HG03521 (cell line): ENCODE measurements around the gene CCDC85B.
"Not testable (repeated sequence)": the region's sequence is repeated elsewhere in the genome, so short reads cannot be mapped to it uniquely, and the experiment has no call there.

ENCODE experiments used
- ATAC-seq: cut with Tn5 transposase; IDR thresholded peaks from one replicate; pipeline ENCODE4 v1.9.1; 2021; ENCODE audit warnings: mild to moderate bottlenecking, moderate library complexity; ENCODE audit not compliant: unreplicated experiment

Gene CCDC85B

GRCh38 chr11:65885808-65886536 lies 4.5 kb upstream of the CCDC85B start:
- ATAC-seq = no peak

GRCh38 chr11:65886826-65887722 lies 3.4 kb upstream of the CCDC85B start:
- no peak for ATAC-seq

- no peak for ATAC-seq
Observed at GRCh38 chr11:65887723-65888162, 2.7 kb upstream of the CCDC85B start.

GRCh38 chr11:65888163-65888814 lies 2.2 kb upstream of the CCDC85B start, which contains the start of gene FIBP:
Gene FIBP, minus strand, starts transcription at chr11:65888471. Its CDS starts 53 bp downstream, at chr11:65888418.
- peak; percentile 51 for ATAC-seq

- no peak for ATAC-seq
Observed at GRCh38 chr11:65891219-65892136, 1.0 kb downstream of the CCDC85B start.

DNA sequence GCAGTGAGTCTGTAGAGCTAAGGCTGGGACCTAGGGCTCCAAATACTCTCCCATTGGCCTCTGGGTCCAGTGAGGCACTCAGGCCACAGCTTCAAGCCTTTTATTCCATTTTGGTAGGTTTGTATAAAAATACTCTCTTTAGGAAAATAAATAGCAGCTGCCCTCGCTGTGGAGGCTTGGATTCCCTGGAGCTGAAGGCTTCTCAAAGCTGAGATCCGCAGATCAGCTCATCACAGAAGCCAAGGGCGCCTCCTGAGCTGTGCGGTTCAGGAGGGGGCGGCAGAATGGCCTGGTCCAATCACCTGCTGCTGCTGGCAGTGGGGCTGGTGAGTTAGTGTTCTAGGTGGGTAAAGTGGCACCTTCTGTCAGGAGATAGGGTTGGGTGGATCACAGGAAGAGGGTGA lies 1.7 kb downstream of the CCDC85B start:
- ATAC-seq = not testable (repeated sequence)

DNA sequence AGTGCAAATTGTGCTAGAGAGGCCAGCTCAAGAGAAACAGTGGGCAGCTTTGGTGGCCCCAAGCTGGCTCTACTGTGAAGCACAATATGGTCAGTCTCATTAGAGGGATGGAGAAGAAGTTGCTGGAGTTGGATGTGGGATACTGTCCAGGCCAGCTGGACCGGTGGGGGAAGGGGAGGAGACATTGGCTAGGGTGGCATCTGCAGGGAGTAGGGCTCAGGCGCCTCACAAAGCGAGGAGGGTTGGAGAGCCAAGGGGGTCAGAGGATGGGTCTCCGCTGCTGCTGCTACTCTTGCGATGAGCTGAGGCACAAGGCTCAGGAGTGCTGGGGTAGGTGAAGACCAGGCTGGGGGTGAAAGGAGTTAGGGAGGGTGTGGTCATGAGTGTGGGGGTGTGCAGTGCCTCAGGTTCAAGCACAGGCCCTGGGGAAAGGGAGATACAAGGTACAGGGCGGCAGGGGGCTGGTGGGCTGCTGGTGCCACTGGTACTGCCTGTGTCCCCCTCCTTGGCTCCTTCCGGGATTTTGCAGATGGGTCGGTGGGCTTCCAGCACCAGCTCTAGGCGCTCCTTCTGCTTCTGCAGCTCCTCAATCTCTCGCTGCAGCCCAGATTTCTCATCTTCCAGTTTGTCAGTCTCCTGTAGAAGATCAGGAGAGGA lies 2.3 kb downstream of the CCDC85B start:
- ATAC-seq = no peak

- no peak for ATAC-seq
Observed at GRCh38 chr11:65894034-65894591, 3.6 kb downstream of the CCDC85B start.

DNA sequence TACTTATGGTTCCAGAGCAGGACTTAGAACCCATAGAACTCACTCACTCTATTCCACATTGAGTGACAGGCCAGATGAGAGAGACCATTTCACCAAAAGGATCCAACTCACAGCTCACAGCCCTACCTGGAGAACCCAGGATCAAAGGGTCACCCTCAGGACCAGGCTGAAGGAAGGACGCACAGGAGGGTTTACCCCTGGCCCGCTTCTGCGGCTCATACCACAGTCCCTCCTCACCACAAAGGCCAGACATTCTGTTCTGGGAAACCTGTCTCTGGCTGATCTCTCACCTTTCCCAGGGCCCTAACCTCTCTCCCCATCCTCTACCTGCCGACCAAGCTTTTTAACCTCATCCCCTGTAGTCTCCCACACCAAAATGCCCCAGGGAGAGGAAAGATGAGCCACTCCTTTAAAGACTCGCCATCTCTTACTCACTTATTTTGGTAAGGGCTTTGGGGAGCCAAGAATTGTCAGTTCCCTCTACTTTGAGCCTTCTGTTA lies 5.1 kb downstream of the CCDC85B start:
- no peak for ATAC-seq

- ATAC-seq = no peak
Observed at GRCh38 chr11:65896034-65896999, 5.8 kb downstream of the CCDC85B start.

DNA sequence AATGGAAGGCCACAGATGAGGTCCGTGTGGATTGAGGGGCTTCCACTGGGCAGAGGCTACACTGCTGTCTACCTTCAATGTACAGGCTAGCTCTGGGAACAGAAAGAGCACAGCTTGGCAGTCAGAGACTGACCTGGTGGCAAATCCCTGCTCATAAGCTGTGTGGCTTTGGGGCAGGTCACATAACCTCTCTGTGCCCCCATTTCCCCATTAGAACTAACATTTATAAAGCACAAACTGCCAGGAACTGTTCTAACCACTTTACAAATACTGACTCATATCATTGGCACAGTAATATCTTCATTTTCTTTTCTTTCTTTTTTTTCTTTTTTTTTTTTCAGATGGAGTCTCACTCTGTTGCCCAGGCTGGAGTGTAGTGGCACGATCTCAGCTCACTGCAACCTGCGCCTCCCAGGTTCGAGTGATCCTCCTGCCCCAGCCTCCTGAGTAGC lies 6.6 kb downstream of the CCDC85B start:
- ATAC-seq = no peak

DNA sequence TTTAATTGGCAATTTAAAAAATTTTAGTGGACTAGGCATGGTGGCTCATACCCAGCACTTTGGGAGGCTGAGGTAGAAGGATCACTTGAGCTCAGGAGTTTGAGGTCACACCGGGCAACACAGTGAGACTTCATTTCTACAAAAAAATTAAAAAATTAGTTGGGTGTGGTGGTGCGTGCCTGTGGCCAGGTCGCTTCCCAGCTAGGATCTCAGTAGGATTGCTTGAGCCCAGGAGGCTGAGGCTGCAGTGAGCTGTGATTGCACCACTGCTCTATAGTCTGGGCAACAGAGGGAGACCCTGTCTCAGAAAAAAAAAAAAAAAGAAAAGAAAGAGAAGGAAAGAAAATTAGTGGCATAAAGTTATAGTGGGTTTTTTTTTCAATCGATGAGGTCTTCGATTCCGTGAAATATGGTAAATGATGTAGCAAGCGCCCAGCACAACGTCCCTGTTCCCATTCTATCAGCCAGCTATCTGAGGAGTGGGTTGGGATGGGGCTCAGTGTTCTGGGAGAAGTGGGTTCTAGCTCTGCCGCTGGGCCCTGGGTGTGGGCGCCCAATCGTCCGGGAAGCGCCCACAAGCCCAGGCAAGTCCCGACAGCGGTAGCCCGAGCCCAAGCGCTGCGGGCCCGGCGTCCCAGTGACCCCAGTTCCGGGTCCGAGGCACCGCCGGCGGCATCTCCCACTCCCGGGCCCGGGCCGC lies 8.3 kb downstream of the CCDC85B start:
- no peak for ATAC-seq

DNA sequence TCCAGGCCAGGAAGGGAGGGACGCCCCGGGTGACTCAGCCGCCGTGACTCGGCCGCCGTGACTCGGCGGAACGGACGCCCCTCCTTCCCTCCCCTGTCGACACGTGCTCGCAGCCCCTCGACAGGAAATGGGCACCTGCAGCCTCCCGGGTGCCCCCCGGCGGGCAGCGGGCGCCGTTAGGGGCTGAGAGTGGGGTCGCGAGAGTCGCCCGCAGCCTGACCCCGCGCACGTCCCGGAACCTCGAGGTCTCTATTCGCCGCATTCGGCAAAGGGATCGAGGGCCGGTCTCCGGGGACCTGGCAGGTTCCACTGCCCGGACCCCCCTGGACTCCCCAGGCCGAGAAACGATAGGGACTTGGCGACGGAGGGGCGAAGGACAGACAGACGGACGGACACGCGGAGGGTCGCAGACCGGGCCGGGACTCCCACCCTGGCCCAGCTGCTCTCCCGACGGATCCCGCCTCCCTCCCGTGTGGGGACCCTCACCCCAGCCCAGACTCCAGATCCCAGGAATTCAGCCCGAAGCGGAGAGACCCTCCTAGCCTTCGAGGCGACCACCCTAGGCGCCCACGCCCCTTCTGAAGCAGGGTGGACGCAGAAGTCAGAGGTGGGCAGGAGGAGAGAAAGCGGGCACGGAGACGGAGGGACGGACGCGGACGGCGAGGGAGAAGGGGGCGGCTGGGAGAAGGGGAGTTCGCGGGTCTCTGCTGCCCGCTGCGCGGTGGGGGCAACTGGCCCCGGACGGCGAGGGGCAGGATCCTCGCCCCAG lies 9.1 kb downstream of the CCDC85B start:
- no peak for ATAC-seq

GRCh38 chr11:65900125-65900898 lies 9.8 kb downstream of the CCDC85B start, which contains the start of gene FOSL1:
Gene FOSL1, minus strand, starts transcription at chr11:65900388. Its CDS starts 49 bp downstream, at chr11:65900339.
- ATAC-seq = peak; percentile 73

DNA sequence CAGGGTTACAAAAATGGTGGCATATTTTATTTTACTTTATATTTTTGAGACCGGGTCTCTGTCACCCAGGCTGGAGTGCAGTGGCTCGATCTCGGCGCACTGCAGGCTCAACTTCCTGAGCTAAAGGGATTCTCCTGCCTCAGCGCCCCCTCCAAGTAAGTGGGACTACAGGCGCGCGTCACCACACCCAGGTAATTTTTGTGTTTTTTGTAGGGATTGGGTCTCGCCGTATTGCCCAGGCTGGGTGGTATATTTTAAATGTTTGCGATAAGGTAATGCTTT lies 10.4 kb downstream of the CCDC85B start:
- no peak for ATAC-seq

DNA sequence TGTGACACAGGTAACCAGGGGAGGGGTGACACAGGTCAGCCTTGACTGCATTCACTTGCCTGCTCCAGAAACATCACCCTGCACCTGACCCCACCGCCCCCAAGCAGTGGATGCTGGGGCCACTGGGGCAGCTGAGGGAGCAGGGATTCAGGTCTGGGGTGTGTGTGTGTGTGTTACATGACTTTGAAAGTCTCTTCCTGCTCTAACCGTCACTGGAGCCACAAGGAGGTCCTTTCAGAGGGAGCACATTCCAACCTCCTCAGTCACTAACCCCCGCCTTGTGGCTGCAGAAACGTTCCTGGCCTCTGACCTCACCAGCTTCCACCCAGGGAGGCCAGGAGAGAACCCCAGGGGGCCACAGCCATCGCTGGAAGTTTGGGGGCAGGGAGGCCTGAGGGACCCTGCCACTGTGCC lies 12.6 kb downstream of the CCDC85B start:
- no peak for ATAC-seq
